Peyer's patch (tissue), 4 donors: ENCODE results near the gene PCCB. TPM values are rescaled to one million over a fixed set of nuclear protein-coding genes. Genes with fewer than 3 reads are reported as not detected.

Experiments
- DNase-seq, 3 donors: peaks; one replicate each; pipeline ENCODE4 v3.0.0-alpha.2; 2017 to 2019
- H3K27ac ChIP-seq, 4 donors: fragments of 200-600 bp; sonication (generic); one replicate each; pipeline ENCODE4 v1.5.1; 2016 to 2019
- H3K27me3 ChIP-seq, 2 donors: fragments of 200-600 bp; sonication (generic); one replicate each; pipeline ENCODE4 v1.5.1; 2019
- H3K36me3 ChIP-seq, 3 donors: fragments of 200-600 bp; sonication (generic); one replicate each; pipeline ENCODE4 v1.5.1; 2016 to 2019
- H3K4me1 ChIP-seq, 4 donors: fragments of 200-600 bp; sonication (generic); one replicate each; pipeline ENCODE4 v1.5.1; 2016 to 2019
- H3K4me3 ChIP-seq, 4 donors: fragments of 200-600 bp; sonication (generic); 1 replicate in 3 of 4; 2 replicates in 1 of 4; pipeline ENCODE4 v1.5.1; 2016 to 2019; ENCODE audit warnings: mild to moderate bottlenecking in 1 of 4
- H3K9me3 ChIP-seq, 4 donors: fragments of 200-600 bp; sonication (generic); one replicate each; pipeline ENCODE4 v1.5.1; 2016 to 2019; ENCODE audit warnings: mild to moderate bottlenecking in 1 of 4
- POLR2A ChIP-seq, 2 donors: fragments of 450-650 bp; IDR thresholded peaks; one replicate each; pipeline ENCODE4 v1.5.1; 2017; ENCODE audit warnings: antibody characterized with exemption in 2 of 2, mild to moderate bottlenecking in 2 of 2, moderate library complexity in 2 of 2
- total RNA-seq, 4 donors: library from RNA; depleted of rRNA; stranded (reverse); fragments of >200 nt; gene quantifications; one replicate each; pipeline ENCODE4 v1.1.0, GENCODE V29; 2016
- TF ChIP-seq, protein P1 (sequence below), 6 experiments: fragments of 450-650 bp in 4 of 6; fragments of 200-600 bp in 2 of 6; sonication (generic) in 1 of 6; IDR thresholded peaks; one replicate each; pipeline ENCODE4 v1.5.1; 2017 to 2019; ENCODE audit warnings: antibody characterized with exemption in 6 of 6, mild to moderate bottlenecking in 3 of 6, moderate library complexity in 1 of 6

PCCB gene
- total RNA-seq, 4 donors from 2014 or later = 15.7 to 45.9 (median 30.3) TPM

DNA sequence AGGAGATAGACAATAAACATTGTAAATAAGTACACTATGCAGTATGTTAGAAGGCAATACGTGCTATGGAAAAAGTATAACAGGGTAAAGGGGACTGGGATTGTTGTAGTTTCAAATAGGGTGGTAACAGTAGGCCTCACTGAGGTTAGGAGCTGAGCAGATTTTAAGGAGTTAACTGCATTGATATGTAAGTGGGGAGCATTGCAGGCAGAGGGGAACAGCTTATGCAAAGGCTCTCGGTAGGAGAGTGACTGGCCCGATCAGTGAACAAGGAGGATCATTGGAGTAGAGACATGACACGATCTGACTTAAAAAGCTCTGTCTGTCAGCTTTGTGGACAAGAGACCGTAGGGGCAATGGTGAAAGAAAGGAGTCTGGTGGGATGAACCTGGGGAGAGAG is 46.8 kb downstream of the PCCB start:
- TF ChIP-seq POLR2A (IDR thresholded peaks at IDR 0.05) = no peak
- TF ChIP-seq, protein P1, sequence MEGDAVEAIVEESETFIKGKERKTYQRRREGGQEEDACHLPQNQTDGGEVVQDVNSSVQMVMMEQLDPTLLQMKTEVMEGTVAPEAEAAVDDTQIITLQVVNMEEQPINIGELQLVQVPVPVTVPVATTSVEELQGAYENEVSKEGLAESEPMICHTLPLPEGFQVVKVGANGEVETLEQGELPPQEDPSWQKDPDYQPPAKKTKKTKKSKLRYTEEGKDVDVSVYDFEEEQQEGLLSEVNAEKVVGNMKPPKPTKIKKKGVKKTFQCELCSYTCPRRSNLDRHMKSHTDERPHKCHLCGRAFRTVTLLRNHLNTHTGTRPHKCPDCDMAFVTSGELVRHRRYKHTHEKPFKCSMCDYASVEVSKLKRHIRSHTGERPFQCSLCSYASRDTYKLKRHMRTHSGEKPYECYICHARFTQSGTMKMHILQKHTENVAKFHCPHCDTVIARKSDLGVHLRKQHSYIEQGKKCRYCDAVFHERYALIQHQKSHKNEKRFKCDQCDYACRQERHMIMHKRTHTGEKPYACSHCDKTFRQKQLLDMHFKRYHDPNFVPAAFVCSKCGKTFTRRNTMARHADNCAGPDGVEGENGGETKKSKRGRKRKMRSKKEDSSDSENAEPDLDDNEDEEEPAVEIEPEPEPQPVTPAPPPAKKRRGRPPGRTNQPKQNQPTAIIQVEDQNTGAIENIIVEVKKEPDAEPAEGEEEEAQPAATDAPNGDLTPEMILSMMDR (IDR thresholded peaks at IDR 0.05) = no peak
- Histone ChIP-seq H3K9me3 (no peaks in the 10 kb centered on the region), H3K27ac (no peak overlapping the region), H3K36me3 (peaks cover 0 to 42% (median 0%) of the 10 kb centered on the region in 3 donors), H3K4me3 (no peak overlapping the region), H3K27me3 (no peaks in the 10 kb centered on the region), H3K4me1 (no peaks in the 10 kb centered on the region)
- DNase-seq = no peak

DNA sequence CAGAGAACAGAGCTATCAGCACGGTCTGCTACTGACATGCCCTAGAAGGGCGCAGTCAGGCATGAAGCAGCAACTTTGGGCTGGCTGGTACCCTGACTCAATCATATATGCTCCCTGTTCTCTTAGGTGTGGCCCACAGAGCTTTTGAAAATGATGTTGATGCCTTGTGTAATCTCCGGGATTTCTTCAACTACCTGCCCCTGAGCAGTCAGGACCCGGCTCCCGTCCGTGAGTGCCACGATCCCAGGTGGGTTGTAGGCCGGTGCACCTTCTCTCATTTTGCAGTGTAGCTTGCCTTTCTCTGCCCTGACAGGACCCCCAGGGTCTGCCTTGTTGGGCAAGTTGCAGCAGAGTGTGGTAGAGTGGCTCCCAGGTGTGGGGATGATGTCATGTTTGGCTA is 47.7 kb downstream of the PCCB start:
- no peaks in the 10 kb centered on the region for H3K4me1 ChIP-seq
- no peaks in the 10 kb centered on the region for H3K9me3 ChIP-seq
- no peak overlapping the region for H3K27ac ChIP-seq
- H3K27me3 ChIP-seq = no peaks in the 10 kb centered on the region
- no peak for DNase-seq
- TF ChIP-seq POLR2A (IDR thresholded peaks at IDR 0.05) = no peak
- TF ChIP-seq, protein P1 (IDR thresholded peaks at IDR 0.05) = no peak
- peaks cover 0 to 42% (median 0%) of the 10 kb centered on the region in 3 donors for H3K36me3 ChIP-seq
- H3K4me3 ChIP-seq = no peak overlapping the region

DNA sequence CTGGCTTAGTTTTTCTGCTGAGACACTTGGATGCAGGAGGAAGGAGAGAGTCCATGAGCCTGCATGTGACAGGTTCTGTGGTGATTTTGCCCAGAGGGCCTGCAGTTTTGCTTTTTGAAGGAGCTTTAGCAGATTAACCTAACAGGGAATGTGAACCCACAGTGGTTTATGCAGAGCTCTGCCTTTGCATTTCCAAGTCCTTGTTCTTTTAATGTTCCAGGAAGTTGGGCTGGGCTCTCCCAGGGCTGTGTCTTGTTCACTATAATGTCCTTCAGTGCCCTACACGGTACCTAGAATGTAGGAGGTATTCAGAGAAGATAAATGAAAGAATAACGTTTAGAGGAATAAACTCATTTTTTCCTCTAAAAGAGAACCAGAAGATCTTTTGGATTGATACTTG is 50.3 kb downstream of the PCCB start:
- peaks cover 0 to 31% (median 0%) of the 10 kb centered on the region in 3 donors for H3K36me3 ChIP-seq
- TF ChIP-seq, protein P1 (IDR thresholded peaks at IDR 0.05) = no peak
- no peak for TF ChIP-seq POLR2A (IDR thresholded peaks at IDR 0.05)
- no peaks in the 10 kb centered on the region for H3K4me1 ChIP-seq

DNA sequence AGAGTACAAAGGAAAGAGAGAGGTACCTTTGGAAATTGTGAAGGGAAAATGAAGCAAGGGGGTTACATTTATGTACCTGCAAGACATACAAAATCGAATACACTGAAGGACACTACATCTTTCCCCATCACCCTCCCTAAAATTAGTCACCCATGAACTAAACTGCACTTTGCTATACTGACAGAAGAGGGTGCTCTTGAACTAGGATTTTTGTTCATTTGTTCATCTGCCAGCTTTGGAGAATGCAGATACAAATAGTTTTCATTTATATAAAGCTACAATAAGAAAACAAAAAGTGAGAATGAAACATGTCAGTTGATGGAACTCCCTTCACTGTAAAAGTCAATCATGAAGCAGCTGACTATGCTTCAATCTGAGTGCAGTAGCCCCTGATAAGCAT is 55.7 kb downstream of the PCCB start:
- Histone ChIP-seq H3K9me3 (no peaks in the 10 kb centered on the region), H3K27ac (no peak overlapping the region), H3K4me1 (no peaks in the 10 kb centered on the region), H3K27me3 (no peaks in the 10 kb centered on the region), H3K36me3 (peaks cover 0 to 11% (median 0%) of the 10 kb centered on the region in 3 donors), H3K4me3 (no peak overlapping the region)
- no peak for TF ChIP-seq POLR2A (IDR thresholded peaks at IDR 0.05)
- TF ChIP-seq, protein P1 (IDR thresholded peaks at IDR 0.05) = peak in 1 of 6 experiments; percentile 49
- DNase-seq = no peak

More for the DNA sequence above, 50.3 kb downstream of the PCCB start:
- no peaks in the 10 kb centered on the region for H3K9me3 ChIP-seq
- DNase-seq = no peak
- no peaks in the 10 kb centered on the region for H3K27me3 ChIP-seq
- no peak overlapping the region for H3K27ac ChIP-seq
- no peak overlapping the region for H3K4me3 ChIP-seq

DNA sequence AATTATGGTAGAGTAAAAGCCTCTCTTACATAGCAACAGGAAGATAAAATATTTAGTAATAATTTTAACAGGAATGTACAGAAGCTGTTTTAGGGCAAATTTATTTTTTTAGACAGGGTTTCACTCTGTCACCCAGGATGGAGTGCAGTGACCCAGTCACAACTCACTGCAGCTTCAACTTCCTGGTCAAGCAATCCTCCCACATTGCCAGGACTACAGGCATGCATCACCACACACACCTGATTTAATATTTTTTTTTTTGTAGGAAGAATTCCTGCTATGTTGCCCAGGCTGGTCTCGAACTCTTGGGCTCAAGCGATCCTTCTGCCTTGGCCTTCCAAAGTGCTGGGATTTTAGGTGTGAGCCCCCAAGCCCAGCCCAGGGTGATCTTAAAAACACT is 61.1 kb downstream of the PCCB start:
- no peak overlapping the region for H3K4me3 ChIP-seq
- DNase-seq = no peak
- peaks cover 0 to 6% (median 0%) of the 10 kb centered on the region in 3 donors for H3K36me3 ChIP-seq
- H3K9me3 ChIP-seq = no peaks in the 10 kb centered on the region
- H3K27ac ChIP-seq = no peak overlapping the region
- H3K27me3 ChIP-seq = no peaks in the 10 kb centered on the region
- no peak for TF ChIP-seq POLR2A (IDR thresholded peaks at IDR 0.05)
- TF ChIP-seq, protein P1 (IDR thresholded peaks at IDR 0.05) = no peak
- no peaks in the 10 kb centered on the region for H3K4me1 ChIP-seq

DNA sequence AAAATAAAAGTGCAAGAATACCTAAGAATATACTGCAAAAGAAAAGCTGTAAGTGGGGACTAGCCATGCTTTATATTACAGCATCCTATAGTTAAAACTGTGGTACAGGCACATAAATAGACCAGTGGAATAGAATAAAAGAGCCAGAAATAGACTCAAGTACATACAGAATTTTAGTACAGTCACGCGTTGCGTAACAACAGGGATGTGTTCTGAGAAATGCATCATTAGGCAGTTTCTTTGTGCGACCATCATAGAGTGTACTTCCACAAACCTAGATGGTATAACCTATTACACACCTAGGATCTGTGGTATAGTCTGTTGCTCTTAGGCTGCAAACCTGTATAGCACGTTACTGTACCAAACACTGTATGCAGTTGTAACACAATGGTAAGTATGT is 61.8 kb downstream of the PCCB start:
- H3K9me3 ChIP-seq = no peaks in the 10 kb centered on the region
- H3K36me3 ChIP-seq = peaks cover 0 to 6% (median 0%) of the 10 kb centered on the region in 3 donors
- no peak overlapping the region for H3K4me3 ChIP-seq
- H3K4me1 ChIP-seq = no peaks in the 10 kb centered on the region
- no peak for TF ChIP-seq POLR2A (IDR thresholded peaks at IDR 0.05)
- TF ChIP-seq, protein P1 (IDR thresholded peaks at IDR 0.05) = no peak
- no peak for DNase-seq
- H3K27ac ChIP-seq = no peak overlapping the region
- no peaks in the 10 kb centered on the region for H3K27me3 ChIP-seq
